Measurements from ENCODE around the gene RPA1. TPM values are rescaled to one million over a fixed set of nuclear protein-coding genes. Genes with fewer than 3 reads are reported as not detected.

Gene RPA1
- total and polyA plus RNA-seq, 2 of the 8 experiments (the other 6 are each of a cell fraction or from before 2014, with no cell fraction given): 79.1 to 194 TPM

DNA sequence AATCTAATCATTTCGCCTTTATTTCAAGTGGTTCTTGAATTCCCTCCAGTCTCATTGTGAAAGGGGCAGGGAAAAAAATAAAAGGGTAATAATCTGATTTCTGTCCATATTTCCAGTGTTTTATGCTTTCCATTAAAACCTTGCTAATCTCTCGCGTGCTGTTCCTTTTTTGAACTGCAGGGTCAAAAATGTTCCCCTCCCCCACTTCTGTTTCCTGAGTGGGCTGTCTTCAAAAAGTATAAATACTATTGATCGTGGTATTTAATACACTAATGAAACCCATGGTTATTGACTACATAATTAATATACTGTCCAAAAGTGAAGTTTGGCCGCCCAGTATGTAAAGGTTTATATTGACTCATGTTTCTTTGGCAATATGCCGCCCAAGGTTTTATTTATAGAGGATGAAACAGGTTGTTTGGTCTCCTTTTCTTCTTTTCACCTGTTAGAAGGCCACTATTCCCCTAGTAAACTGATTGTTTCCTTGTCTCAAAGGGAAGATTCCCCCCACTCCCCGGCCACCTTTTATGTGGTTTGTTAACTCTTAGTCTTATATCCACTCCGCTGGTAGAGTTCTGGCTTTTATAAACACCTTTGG, 69.7 kb downstream of the RPA1 start (continued):
- no peak for TF ChIP-seq CBX5 (IDR thresholded peaks at IDR 0.05; ENCODE audit: low read depth, low read length)
- TF ChIP-seq EGR1 (IDR thresholded peaks at IDR 0.05; ENCODE audit: borderline replicate concordance, low read depth, low read length): no peak
- no peak for TF ChIP-seq KDM5A (IDR thresholded peaks at IDR 0.05; ENCODE audit: low read length)
- no peak for TF ChIP-seq CREB1 (IDR thresholded peaks at IDR 0.05)
- no peak for TF ChIP-seq EP300 (IDR thresholded peaks at IDR 0.05; ENCODE audit: borderline replicate concordance in 1 of 2, low read depth in 2 of 2, low read length in 2 of 2)
- TF ChIP-seq RNF2 (IDR thresholded peaks at IDR 0.05; ENCODE audit: borderline replicate concordance, low read depth, low read length, missing control alignments, poor library complexity, severe bottlenecking): no peak

All from H1 (cell line).